AG09309 (cell line): ENCODE data around the gene GDI1.
A peak's percentile ranks its signal among the peaks of the same experiment; 100 is the strongest.

ENCODE experiments used
- DNase-seq: peaks from one replicate; pipeline ENCODE4 v3.0.0-alpha.2; 2010; ENCODE audit warnings: low read depth
- H3K4me3 ChIP-seq: 2 replicates; pipeline ENCODE4 v1.5.1; 2011; ENCODE audit warnings: mild to moderate bottlenecking, low read depth, low read length, moderate library complexity; ENCODE audit not compliant: control insufficient read depth
- CTCF ChIP-seq: IDR thresholded peaks from 2 replicates; pipeline ENCODE4 v1.5.1; 2011; ENCODE audit warnings: mild to moderate bottlenecking, low read depth, low read length, inconsistent platforms; ENCODE audit not compliant: insufficient read depth, control insufficient read depth; ENCODE audit errors: missing control alignments

Gene GDI1

GRCh38 chrX:154412468-154412867 lies 24.5 kb upstream of the GDI1 start:
- no peak for DNase-seq
- no peak for TF ChIP-seq CTCF
- H3K4me3 ChIP-seq: peak overlapping the region; percentile 54

- DNase-seq: no peak
- H3K4me3 ChIP-seq: no peak overlapping the region
- TF ChIP-seq CTCF: no peak
Observed at GRCh38 chrX:154413142-154413541, 23.8 kb upstream of the GDI1 start.

- DNase-seq: no peak
- TF ChIP-seq CTCF: no peak
- H3K4me3 ChIP-seq: no peak overlapping the region
Observed at GRCh38 chrX:154417157-154417556, 19.8 kb upstream of the GDI1 start.

GRCh38 chrX:154419189-154419588 lies 17.8 kb upstream of the GDI1 start:
- no peak for TF ChIP-seq CTCF
- no peak for DNase-seq
- H3K4me3 ChIP-seq: no peak overlapping the region

GRCh38 chrX:154419688-154420401 lies 17.1 kb upstream of the GDI1 start:
- H3K4me3 ChIP-seq: no peak overlapping the region
- no peak for DNase-seq
- no peak for TF ChIP-seq CTCF

- no peak for DNase-seq
- TF ChIP-seq CTCF: no peak
- H3K4me3 ChIP-seq: no peak overlapping the region
Observed at GRCh38 chrX:154420402-154420756, 16.6 kb upstream of the GDI1 start.
